Neural cell (in vitro differentiated cells): ENCODE measurements around the gene AFF2.

ENCODE experiments used
- EP300 ChIP-seq: fragments of 450-650 bp; conservative IDR thresholded peaks from 2 replicates; pipeline ENCODE4 v1.6.1; 2014; ENCODE audit warnings: antibody characterized with exemption, mild to moderate bottlenecking, moderate library complexity; ENCODE audit not compliant: poor library complexity, severe bottlenecking
- EZH2 ChIP-seq: fragments of 200-600, 300-800 bp; shearing (Covaris generic), sonication (generic); IDR thresholded peaks from 2 replicates; pipeline ENCODE4 v1.6.1; 2014; ENCODE audit warnings: antibody characterized with exemption, low read length, borderline replicate concordance, mild to moderate bottlenecking; ENCODE audit not compliant: insufficient read depth, poor library complexity, severe bottlenecking
- TF ChIP-seq, protein P1 (sequence below): fragments of 450-650 bp; IDR thresholded peaks from 2 replicates; pipeline ENCODE4 v1.5.1; 2014; ENCODE audit warnings: antibody characterized with exemption, mild to moderate bottlenecking, moderate library complexity; ENCODE audit not compliant: poor library complexity, severe bottlenecking

DNA sequence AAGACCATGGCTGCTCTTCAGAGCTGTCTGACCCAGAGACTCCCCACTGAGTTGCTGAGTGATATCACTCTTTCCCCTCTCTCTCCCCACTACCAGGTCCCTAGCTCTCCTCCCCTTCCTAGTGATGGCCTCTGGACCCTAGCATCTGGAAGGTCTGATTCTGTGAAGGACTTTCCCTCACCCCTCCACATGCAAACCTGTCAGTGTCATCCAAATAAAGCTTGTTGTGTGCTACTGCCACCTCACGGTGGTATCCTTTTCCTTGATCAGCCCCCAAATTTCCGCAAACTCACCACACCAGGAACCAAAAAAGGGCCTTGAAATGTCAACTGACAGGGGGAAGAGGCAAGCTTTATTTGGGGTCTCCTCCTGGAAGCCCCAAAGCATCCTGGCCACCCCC lies 504.5 kb downstream of the AFF2 start:
- TF ChIP-seq, protein P1, sequence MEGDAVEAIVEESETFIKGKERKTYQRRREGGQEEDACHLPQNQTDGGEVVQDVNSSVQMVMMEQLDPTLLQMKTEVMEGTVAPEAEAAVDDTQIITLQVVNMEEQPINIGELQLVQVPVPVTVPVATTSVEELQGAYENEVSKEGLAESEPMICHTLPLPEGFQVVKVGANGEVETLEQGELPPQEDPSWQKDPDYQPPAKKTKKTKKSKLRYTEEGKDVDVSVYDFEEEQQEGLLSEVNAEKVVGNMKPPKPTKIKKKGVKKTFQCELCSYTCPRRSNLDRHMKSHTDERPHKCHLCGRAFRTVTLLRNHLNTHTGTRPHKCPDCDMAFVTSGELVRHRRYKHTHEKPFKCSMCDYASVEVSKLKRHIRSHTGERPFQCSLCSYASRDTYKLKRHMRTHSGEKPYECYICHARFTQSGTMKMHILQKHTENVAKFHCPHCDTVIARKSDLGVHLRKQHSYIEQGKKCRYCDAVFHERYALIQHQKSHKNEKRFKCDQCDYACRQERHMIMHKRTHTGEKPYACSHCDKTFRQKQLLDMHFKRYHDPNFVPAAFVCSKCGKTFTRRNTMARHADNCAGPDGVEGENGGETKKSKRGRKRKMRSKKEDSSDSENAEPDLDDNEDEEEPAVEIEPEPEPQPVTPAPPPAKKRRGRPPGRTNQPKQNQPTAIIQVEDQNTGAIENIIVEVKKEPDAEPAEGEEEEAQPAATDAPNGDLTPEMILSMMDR, result no peak
- no peak for TF ChIP-seq EP300
- TF ChIP-seq EZH2, result no peak
